ENCODE data around the gene BARHL1.

BARHL1 gene
- total RNA-seq: 0 to 0.04 (median 0) reads per million in 18 experiments

- DNase-seq: no peak
Observed at GRCh38 chr9:132582276-132582785, at the start of gene BARHL1. BARHL1 (plus strand) TSS chr9:132582606; CDS start chr9:132582798, 192 bp downstream.

- DNase-seq: no peak
Observed at GRCh38 chr9:132534832-132535231, 47.6 kb upstream of the BARHL1 start.

- DNase-seq: no peak
Observed at GRCh38 chr9:132536124-132536523, 46.3 kb upstream of the BARHL1 start.

GRCh38 chr9:132537352-132537751 lies 45.1 kb upstream of the BARHL1 start:
- DNase-seq: no peak

GRCh38 chr9:132538071-132538470 lies 44.3 kb upstream of the BARHL1 start:
- no peak for DNase-seq

- DNase-seq: no peak
Observed at GRCh38 chr9:132539096-132539495, 43.3 kb upstream of the BARHL1 start.

- DNase-seq: no peak
Observed at GRCh38 chr9:132541051-132541450, 41.4 kb upstream of the BARHL1 start.

GRCh38 chr9:132541870-132542830 lies 40.3 kb upstream of the BARHL1 start:
- no peak for DNase-seq

GRCh38 chr9:132543251-132543650 lies 39.2 kb upstream of the BARHL1 start:
- no peak for DNase-seq

GRCh38 chr9:132543960-132544359 lies 38.4 kb upstream of the BARHL1 start:
- DNase-seq: no peak

- DNase-seq: no peak
Observed at GRCh38 chr9:132545578-132545977, 36.8 kb upstream of the BARHL1 start.

GRCh38 chr9:132546148-132547051 lies 36.0 kb upstream of the BARHL1 start:
- no peak for DNase-seq

- no peak for DNase-seq
Observed at GRCh38 chr9:132547052-132547431, 35.4 kb upstream of the BARHL1 start.

GRCh38 chr9:132547436-132547835 lies 35.0 kb upstream of the BARHL1 start:
- no peak for DNase-seq

GRCh38 chr9:132547976-132548730 lies 34.3 kb upstream of the BARHL1 start:
- no peak for DNase-seq

GRCh38 chr9:132548751-132549640 lies 33.4 kb upstream of the BARHL1 start:
- DNase-seq: no peak

GRCh38 chr9:132551556-132551955 lies 30.9 kb upstream of the BARHL1 start:
- no peak for DNase-seq

- DNase-seq: no peak
Observed at GRCh38 chr9:132552041-132552440, 30.4 kb upstream of the BARHL1 start.

GRCh38 chr9:132554755-132555154 lies 27.7 kb upstream of the BARHL1 start:
- no peak for DNase-seq

GRCh38 chr9:132555528-132555927 lies 26.9 kb upstream of the BARHL1 start:
- DNase-seq: no peak

GRCh38 chr9:132556235-132556634 lies 26.2 kb upstream of the BARHL1 start:
- no peak for DNase-seq

Measured in inflammatory macrophage (primary cell).